ENCODE results near the gene SHANK2.

Gene SHANK2

GRCh38 chr11:71202598-71202944, 49.8 kb downstream of the SHANK2 start:
- no peak for DNase-seq
- ATAC-seq: no peak
